Brain microvascular endothelial cell (primary cell): ENCODE data around the gene ACOXL.
"Not testable (repeated sequence)": the region's sequence is repeated elsewhere in the genome, so short reads cannot be mapped to it uniquely, and the experiment has no call there.

Experiments
- DNase-seq: peaks from one replicate; pipeline ENCODE4 v3.0.0-alpha.2; 2020
- H3K27ac ChIP-seq: fragments of 250-450 bp; sonication (Bioruptor Pico); 2 replicates; pipeline ENCODE4 v1.5.1; 2020; ENCODE audit warnings: mild to moderate bottlenecking, moderate library complexity
- H3K27me3 ChIP-seq: fragments of 250-450 bp; sonication (Bioruptor Pico); replicated peaks from 2 replicates; pipeline ENCODE4 v1.5.1; 2020; ENCODE audit warnings: mild to moderate bottlenecking
- H3K36me3 ChIP-seq: fragments of 250-450 bp; sonication (Bioruptor Pico); replicated peaks from 2 replicates; pipeline ENCODE4 v1.5.1; 2020; ENCODE audit warnings: mild to moderate bottlenecking
- H3K4me3 ChIP-seq: 2 replicates; pipeline ENCODE4 v1.5.1; 2011; ENCODE audit warnings: low read depth, mild to moderate bottlenecking, control low read depth, low read length, moderate library complexity
- in situ Hi-C: cut with HindIII; loops from 2 replicates; pipeline ENCODE4 v1.10.0; 2017; ENCODE audit warnings: low sequenced_read_pairs, low pct_ligation_motif_present
- TF ChIP-seq, protein P1 (sequence below): IDR thresholded peaks from 2 replicates; pipeline ENCODE4 v1.5.1; 2011; ENCODE audit warnings: low read depth, mild to moderate bottlenecking, moderate library complexity, low read length, control low read depth, inconsistent platforms; ENCODE audit errors: missing control alignments

The ACOXL gene

DNA sequence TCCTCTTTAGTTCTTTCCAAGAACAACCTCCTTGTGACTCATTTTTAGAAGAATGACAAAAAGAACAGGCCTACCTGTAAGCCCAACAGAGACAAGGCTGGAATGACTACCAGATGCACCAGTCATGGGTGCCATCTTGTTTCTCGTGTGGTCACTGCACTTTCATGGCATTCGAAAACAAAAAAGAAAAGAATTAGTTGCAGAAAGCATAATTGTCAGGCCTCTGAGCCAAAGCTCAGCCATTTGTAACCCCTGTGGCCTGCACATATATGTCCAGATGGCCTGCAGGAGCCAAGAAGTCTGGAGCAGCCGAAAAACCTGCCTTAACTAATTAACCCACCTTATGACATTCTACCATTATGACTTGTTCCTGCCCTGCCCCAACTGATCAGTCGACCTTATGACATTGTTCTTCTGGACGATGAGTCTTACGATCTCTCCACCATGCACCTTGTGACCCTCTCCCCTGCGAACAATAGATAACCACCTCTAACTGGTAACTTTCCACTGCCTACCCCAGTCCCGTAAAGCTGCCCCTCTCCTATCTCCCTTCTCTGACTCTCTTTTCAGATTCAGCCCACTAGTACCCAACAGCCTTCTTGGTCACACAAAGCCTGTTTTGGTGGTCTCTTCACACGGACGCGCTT, 40.6 kb upstream of the ACOXL start:
- no peak overlapping the region for H3K4me3 ChIP-seq
- in situ Hi-C loops, result no loop called here
- peaks cover 18% of the 10 kb centered on the region for H3K27me3 ChIP-seq
- no peak overlapping the region for H3K27ac ChIP-seq
- no peak for DNase-seq
- no peaks in the 10 kb centered on the region for H3K36me3 ChIP-seq
- TF ChIP-seq, protein P1, sequence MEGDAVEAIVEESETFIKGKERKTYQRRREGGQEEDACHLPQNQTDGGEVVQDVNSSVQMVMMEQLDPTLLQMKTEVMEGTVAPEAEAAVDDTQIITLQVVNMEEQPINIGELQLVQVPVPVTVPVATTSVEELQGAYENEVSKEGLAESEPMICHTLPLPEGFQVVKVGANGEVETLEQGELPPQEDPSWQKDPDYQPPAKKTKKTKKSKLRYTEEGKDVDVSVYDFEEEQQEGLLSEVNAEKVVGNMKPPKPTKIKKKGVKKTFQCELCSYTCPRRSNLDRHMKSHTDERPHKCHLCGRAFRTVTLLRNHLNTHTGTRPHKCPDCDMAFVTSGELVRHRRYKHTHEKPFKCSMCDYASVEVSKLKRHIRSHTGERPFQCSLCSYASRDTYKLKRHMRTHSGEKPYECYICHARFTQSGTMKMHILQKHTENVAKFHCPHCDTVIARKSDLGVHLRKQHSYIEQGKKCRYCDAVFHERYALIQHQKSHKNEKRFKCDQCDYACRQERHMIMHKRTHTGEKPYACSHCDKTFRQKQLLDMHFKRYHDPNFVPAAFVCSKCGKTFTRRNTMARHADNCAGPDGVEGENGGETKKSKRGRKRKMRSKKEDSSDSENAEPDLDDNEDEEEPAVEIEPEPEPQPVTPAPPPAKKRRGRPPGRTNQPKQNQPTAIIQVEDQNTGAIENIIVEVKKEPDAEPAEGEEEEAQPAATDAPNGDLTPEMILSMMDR, result no peak

GRCh38 chr2:110695146-110695898, 37.1 kb upstream of the ACOXL start:
- H3K27ac ChIP-seq, in situ Hi-C loops, H3K36me3 ChIP-seq, DNase-seq, H3K4me3 ChIP-seq: not testable (repeated sequence)
- peaks cover 12% of the 10 kb centered on the region for H3K27me3 ChIP-seq

GRCh38 chr2:110698253-110698652, 34.1 kb upstream of the ACOXL start:
- in situ Hi-C loops, H3K27ac ChIP-seq, H3K36me3 ChIP-seq, H3K4me3 ChIP-seq, DNase-seq: not testable (repeated sequence)
- H3K27me3 ChIP-seq, result peaks cover 13% of the 10 kb centered on the region

GRCh38 chr2:110702514-110703380, 29.6 kb upstream of the ACOXL start:
- TF ChIP-seq, protein P1, result no peak
- Histone ChIP-seq H3K36me3 (no peaks in the 10 kb centered on the region), H3K4me3 (no peak overlapping the region), H3K27me3 (peaks cover 22% of the 10 kb centered on the region), H3K27ac (no peak overlapping the region)
- in situ Hi-C loops, result no loop called here
- no peak for DNase-seq

- Histone ChIP-seq H3K4me3 (no peak overlapping the region), H3K27me3 (peaks cover 35% of the 10 kb centered on the region), H3K36me3 (no peaks in the 10 kb centered on the region), H3K27ac (no peak overlapping the region)
- in situ Hi-C loops, result no loop called here
- no peak for DNase-seq
- TF ChIP-seq, protein P1, result no peak
Observed at GRCh38 chr2:110707386-110707965, 24.9 kb upstream of the ACOXL start.

GRCh38 chr2:110708455-110708854, 23.9 kb upstream of the ACOXL start:
- H3K27me3 ChIP-seq, result peaks cover 40% of the 10 kb centered on the region
- no peak overlapping the region for H3K27ac ChIP-seq
- in situ Hi-C loops, result no loop called here
- no peak overlapping the region for H3K4me3 ChIP-seq
- DNase-seq, result no peak
- TF ChIP-seq, protein P1, result no peak
- no peaks in the 10 kb centered on the region for H3K36me3 ChIP-seq
